Left colon (tissue), 2 donors: ENCODE results near the gene MYO1H. TPM values are rescaled to one million over a fixed set of nuclear protein-coding genes. Genes with fewer than 3 reads are reported as not detected.

Experiments
- ATAC-seq: fragments of 200-7000 bp; cut with Tn5 transposase; one replicate; pipeline ENCODE4 v1.9.1; 2020; ENCODE audit warnings: mild to moderate bottlenecking, moderate library complexity
- DNase-seq, 2 donors: peaks; one replicate each; pipeline ENCODE4 v3.0.0-alpha.2; 2020
- intact Hi-C, 2 donors: fragments of 100-400 bp; cut with DNase I in 1 of 2; cut with micrococcal nuclease in 1 of 2; formaldehyde crosslinking; loops; one replicate each; pipeline versions ENCODE4 v1.11.2 to v1.14.0; 2022; cut with DNase I, micrococcal nuclease
- total RNA-seq, 2 donors: library from RNA; stranded (reverse); fragmentation: NEBNext Ultra II Directional; extraction: Animal tissue kit (Norgen Biotek cat#: 25700); gene quantifications; one replicate each; pipeline ENCODE4 v1.2.1, GENCODE V29; 2021
- donor health status: DM: no; HTN: no; CAD: no.
- donor health status: DM: yes; HTN: yes; CAD: no.

The MYO1H gene
- total RNA-seq, 2 donors from 2014 or later, result 0.20 to 0.31 TPM

GRCh38 chr12:109331301-109331952, 16.3 kb upstream of the MYO1H start:
- ATAC-seq (no peak), DNase-seq (no peak)
- intact Hi-C loops, result no loop called here

DNA sequence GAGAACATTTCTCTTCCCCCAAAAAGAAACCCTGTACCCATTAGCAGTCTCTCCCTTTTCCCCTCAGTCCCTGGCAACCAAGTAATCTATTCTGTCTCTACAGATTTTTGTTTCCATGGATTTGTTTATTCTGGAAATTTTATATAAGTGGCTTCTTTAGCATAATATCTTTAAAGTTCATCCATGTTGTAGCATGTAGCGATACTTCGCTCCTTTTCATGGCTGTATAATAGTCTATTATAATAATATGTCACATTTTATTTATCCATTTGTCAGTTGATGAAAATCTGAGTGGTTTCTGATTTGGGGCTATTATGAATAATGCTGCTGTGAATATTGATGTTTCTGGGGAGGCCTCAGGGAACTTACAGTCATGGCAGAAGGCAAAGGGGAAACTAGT, 12.8 kb upstream of the MYO1H start:
- intact Hi-C loops, result no loop called here

GRCh38 chr12:109336593-109336992, 11.1 kb upstream of the MYO1H start:
- no peak for ATAC-seq
- intact Hi-C loops, result no loop called here
- DNase-seq, result no peak

More for the DNA sequence above, 12.8 kb upstream of the MYO1H start:
- DNase-seq (no peak), ATAC-seq (no peak)

DNA sequence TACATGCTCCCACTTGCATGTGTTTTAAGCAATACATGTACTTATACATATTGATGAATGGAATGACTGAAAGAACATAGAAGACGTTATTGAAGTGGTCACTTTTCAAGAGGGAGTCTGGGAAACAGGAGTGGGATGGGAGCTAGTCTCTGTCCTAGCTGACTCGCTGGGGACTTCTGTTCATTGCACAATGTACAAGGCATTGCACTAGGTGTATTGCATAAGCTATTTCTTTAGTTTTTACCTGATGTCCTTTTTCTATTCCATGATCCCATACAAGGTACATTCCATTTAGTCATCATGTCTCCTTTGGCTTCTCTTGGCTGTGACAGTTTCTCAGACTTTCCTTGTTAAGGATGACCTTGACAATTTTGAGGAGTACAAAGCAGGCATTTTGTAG, 4.0 kb upstream of the MYO1H start:
- DNase-seq (no peak), ATAC-seq (no peak)
- intact Hi-C loops, result no loop called here

- intact Hi-C loops, result no loop called here
- ATAC-seq (no peak), DNase-seq (no peak)
These were observed 2.3 kb upstream of the MYO1H start for GRCh38 chr12:109345428-109345827.

- intact Hi-C loops, result no loop called here
- ATAC-seq (no peak), DNase-seq (no peak)
These were observed 780 bp upstream of the MYO1H start for GRCh38 chr12:109346920-109347319.

DNA sequence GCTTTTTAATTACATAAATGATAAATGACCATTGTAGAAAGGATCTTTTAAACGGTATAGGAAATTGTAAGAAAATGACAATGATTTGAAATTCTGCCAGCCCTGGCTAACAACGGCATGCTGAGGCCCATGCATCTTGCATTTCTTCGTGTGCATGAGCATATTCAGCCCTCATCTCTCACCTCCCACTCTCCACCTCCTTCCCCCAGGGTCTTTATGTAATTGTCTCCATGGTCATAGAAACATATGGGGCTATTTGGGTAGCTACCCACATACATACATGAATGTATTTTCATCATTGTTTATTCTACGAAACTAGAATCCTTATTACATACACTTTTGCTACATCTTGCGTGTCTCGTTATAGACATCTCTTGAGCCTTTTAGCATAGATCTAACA, 4.5 kb downstream of the MYO1H start:
- ATAC-seq, result no peak
- intact Hi-C loops, result no loop called here

DNA sequence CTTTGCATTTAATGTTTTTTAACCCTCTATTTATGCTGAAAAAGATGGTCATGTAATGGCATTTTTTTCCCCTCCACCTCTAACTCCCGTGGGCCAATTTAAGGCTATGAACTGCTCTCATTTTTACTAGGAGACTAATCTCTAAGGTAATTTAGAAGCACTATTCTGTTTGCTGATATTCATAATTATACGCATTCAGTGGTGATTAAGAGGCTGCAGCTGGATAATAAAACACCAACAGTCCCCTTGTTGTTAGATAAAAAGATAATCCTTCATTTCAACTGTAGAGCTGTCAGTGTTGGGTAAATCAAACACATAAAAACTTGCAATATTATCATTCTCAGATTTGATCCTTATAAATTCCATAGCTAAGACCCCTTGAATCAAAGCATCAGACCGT, 8.9 kb downstream of the MYO1H start:
- DNase-seq (no peak), ATAC-seq (no peak)
- intact Hi-C loops, result no loop called here

More for the DNA sequence above, 4.5 kb downstream of the MYO1H start:
- no peak for DNase-seq

GRCh38 chr12:109357032-109357431, 9.3 kb downstream of the MYO1H start:
- no peak for DNase-seq
- no peak for ATAC-seq
- intact Hi-C loops, result no loop called here

DNA sequence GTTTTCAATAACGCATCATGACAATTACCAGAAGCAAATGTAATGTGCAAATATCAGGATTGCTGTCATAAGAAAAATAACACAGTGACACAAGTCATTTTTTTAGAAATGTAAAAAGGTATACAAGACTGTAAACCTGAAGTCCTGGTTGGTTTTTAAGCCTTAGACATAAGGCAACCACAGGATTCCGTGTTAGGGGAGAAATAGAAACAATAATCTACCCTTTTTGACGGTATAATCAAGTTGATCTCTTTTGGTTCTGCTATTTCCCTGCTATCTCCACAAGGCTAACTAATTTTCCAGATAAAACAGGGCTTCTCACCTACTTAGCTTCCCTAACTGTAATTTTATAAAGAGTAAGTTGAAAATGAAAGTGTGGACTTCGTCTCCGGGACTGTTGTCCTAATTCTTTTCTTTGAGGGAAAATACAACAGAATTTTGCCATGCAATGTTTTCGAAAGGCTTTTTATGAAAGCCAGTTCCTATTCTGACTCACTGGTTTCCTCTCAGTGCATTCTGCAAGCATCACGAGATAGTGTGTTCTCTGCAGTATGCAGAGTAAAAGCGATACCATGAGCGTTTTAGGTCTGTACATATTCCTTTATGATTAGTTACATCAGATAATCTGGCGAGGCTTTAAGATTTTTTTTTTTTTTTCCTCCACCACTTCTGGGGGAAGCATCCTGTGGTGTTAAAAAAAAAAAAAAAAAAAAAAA, 10.6 kb downstream of the MYO1H start:
- ATAC-seq (no peak), DNase-seq (no peak)
- intact Hi-C loops, result no loop called here

DNA sequence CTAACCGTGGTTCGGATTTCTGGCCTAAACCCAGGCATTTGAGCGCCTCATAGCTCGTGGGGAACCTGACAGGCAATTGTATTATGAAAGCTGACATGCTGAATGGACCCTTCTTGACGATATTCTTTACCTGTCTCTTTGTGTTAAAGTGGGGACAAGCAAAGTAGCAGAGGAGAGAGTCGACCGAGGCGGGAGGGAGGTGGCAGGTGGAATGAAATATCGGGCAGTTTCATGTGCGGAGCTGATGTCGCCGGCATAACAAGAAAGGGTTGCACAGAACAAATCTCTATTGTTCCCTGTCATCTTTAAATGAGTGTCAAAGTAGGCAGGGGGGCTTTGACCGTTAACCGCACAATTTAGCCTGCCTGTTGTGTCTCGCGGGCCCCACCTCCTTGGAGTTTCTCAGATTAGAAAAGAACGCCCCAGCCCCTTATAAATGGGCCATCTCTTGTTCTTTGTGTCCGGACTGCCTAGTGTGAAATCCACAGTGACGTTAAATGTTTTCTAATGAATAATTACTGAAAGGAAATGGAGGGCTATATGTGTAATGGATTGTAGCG, 11.5 kb downstream of the MYO1H start:
- no peak for ATAC-seq
- intact Hi-C loops, result no loop called here

GRCh38 chr12:109369831-109370230, 22.1 kb downstream of the MYO1H start:
- ATAC-seq (no peak), DNase-seq (no peak)
- intact Hi-C loops, result no loop called here

More for the DNA sequence above, 11.5 kb downstream of the MYO1H start:
- no peak for DNase-seq

DNA sequence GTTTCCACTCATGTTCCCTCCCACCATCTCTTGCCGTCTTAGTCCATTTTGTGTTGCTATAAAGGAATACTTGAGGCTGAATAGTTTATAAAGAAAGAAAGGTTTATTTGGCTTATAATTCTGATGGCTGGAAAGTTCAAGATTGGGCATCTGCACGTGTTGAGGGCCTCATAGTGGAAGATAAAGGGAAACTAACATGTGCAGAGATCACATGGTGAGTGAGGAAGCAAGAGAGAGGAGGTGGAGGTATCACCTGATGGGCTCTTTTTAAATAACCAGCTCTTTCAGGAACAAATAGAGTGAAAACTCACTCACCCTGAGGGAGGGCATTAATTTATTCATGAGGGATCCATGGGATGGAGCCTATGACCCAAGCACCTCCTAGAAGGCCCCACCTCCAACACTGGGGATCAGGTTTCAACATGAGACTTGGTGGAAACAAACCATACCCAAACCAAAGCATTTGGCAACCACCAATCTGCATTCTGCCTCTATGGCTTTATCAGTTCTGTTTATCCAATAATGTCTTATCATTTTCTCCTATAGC, 29.5 kb downstream of the MYO1H start:
- ATAC-seq (no peak), DNase-seq (no peak)
- intact Hi-C loops, result no loop called here

GRCh38 chr12:109378569-109378968, 30.9 kb downstream of the MYO1H start:
- intact Hi-C loops, result no loop called here
- ATAC-seq, result no peak
- DNase-seq, result no peak

DNA sequence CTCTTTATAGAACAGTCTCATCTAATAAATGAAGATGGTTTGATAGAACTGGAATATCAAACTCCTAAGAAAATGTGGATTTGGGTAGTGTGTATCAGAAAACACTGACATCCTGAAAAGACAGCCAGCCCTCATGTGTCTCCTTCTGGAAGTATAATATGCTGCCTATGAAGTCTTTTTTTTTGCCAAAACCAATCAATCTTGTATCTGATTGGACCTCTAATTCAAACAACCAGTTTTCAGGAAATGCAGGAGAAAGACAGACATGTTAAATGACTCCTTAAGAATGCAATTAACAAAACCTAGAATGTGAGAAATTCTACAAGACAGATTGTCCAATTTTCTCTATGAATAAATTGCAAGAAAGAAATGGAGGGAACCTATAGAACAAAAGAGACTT, 34.3 kb downstream of the MYO1H start:
- DNase-seq (no peak), ATAC-seq (no peak)
- intact Hi-C loops, result loop anchor here in 1 of 2 donors (10.0 kb wide), 1 partner anchor 117 kb away; no protein-coding TSS in a partner anchor

GRCh38 chr12:109383240-109383639, 35.5 kb downstream of the MYO1H start:
- DNase-seq (no peak), ATAC-seq (no peak)
- intact Hi-C loops, result loop anchor here in 1 of 2 donors (10.0 kb wide), 1 partner anchor 118 kb away; no protein-coding TSS in a partner anchor

DNA sequence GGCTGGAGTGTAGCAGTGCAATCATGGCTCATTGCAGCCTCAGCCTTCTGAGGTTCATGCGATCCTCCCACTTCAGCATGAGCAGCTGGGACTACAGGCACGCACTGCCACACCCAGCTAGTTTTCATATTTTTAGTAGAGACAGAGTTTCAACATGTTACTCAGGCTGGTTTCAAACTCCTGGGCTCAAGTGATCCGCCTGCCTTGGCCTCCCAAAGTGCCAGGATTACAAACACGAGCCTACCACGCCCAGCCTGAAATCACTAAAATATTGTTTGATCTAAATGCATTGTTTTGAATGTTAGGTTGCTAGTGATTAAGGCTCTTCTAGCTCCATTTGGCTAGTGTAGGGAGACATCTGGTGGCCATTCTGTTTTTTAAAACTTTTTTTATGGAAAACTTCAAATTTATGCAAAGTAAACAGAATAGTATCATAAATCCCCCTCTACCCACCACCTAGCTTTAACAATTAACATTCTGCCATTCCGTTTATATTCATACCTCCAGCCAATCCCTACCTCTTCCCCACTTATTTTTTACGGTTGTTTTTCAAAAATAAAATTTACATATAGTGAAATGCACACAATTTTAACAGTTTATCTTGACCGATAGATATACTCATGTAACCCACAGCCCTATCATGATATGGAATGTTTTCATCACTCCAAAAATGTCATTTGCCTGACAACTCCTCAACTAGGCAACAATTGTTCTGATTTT, 37.8 kb downstream of the MYO1H start:
- intact Hi-C loops, result loop anchor here (5.0 to 10.0 kb wide), 2 partner anchors 121 to 123 kb away; no protein-coding TSS in a partner anchor
- DNase-seq (no peak), ATAC-seq (peak; percentile 72)

DNA sequence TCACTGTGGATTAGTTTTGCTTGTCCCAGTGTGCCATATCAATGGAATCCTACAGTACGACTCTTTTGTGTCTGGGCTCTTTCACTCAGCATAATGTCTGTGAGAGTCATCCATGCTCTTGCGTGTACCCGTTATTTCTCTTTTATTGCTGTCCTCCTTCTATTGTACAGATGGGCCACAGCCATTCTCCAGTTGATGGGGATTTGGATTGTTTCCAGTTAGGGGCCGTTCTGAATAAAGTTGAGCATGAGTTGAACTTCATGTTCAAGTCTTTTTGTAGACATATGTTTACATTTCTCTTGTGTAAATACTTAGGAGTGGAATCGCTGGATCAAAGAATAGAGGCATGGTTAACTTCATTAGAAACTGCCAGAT, 38.3 kb downstream of the MYO1H start:
- DNase-seq (no peak), ATAC-seq (no peak)
- intact Hi-C loops, result loop anchor here (5.0 to 10.0 kb wide), 2 partner anchors 121 to 124 kb away; no protein-coding TSS in a partner anchor
